CD4-positive, CD25-positive, alpha-beta regulatory T cell (primary cell): ENCODE data around the gene DNMT3L. TPM values are rescaled to one million over a fixed set of nuclear protein-coding genes. Genes with fewer than 3 reads are reported as not detected.
"Not testable (repeated sequence)": the region's sequence is repeated elsewhere in the genome, so short reads cannot be mapped to it uniquely, and the experiment has no call there.

Experiments used
- ATAC-seq, 2 donors: fragments of 150-1000 bp; cut with Tn5 transposase; one replicate each; pipeline ENCODE4 v1.10.0; 2021; ENCODE audit warnings: low read depth in 2 of 2, moderate number of reproducible peaks in 2 of 2, moderate library complexity in 1 of 2
- DNase-seq, 3 donors: peaks; one replicate each; pipeline versions ENCODE4 v3.0.0 to v3.0.0-alpha.2; 2012 to 2022; ENCODE audit warnings: mixed read lengths in 1 of 3
- H3K27ac ChIP-seq: one replicate; pipeline ENCODE4 v1.7.0; 2013; ENCODE audit warnings: mild to moderate bottlenecking, low read length; ENCODE audit not compliant: insufficient read depth, poor library complexity, severe bottlenecking
- H3K27me3 ChIP-seq: one replicate; pipeline ENCODE4 v1.7.0; 2013; ENCODE audit warnings: low read length; ENCODE audit not compliant: control insufficient read depth, insufficient read depth
- H3K36me3 ChIP-seq: one replicate; pipeline ENCODE4 v1.7.0; 2013; ENCODE audit warnings: mild to moderate bottlenecking, low read length, moderate library complexity; ENCODE audit not compliant: control insufficient read depth, insufficient read depth
- H3K4me1 ChIP-seq: 2 replicates; pipeline ENCODE4 v1.7.0; 2013; ENCODE audit warnings: mild to moderate bottlenecking, low read length; ENCODE audit not compliant: insufficient read depth, control insufficient read depth, poor library complexity, severe bottlenecking
- H3K4me3 ChIP-seq: one replicate; pipeline ENCODE4 v1.7.0; 2013; ENCODE audit warnings: low read depth, mild to moderate bottlenecking, low read length, moderate library complexity
- H3K9me3 ChIP-seq, 2 experiments: 1 replicate in 1 of 2; 2 replicates in 1 of 2; pipeline ENCODE4 v1.7.0; 2013; ENCODE audit warnings: low read length in 2 of 2, mild to moderate bottlenecking in 1 of 2, moderate library complexity in 1 of 2; ENCODE audit not compliant: control insufficient read depth in 2 of 2
- H3K27ac Mint-ChIP-seq, 3 donors: one replicate each; pipeline ENCODE4 v1.8.0; 2020 to 2022; ENCODE audit warnings: mild to moderate bottlenecking in 3 of 3, mixed read lengths in 3 of 3, moderate library complexity in 2 of 3
- H3K27me3 Mint-ChIP-seq: one replicate; pipeline ENCODE4 v1.8.0; 2022; ENCODE audit warnings: mild to moderate bottlenecking, mixed read lengths
- H3K36me3 Mint-ChIP-seq: one replicate; pipeline ENCODE4 v1.8.0; 2020; ENCODE audit warnings: mixed read lengths
- H3K4me1 Mint-ChIP-seq, 4 donors: one replicate each; pipeline ENCODE4 v1.8.0; 2020 to 2022; ENCODE audit warnings: mixed read lengths in 4 of 4, mild to moderate bottlenecking in 1 of 4
- H3K4me3 Mint-ChIP-seq, 4 donors: one replicate each; pipeline ENCODE4 v1.8.0; 2020 to 2022; ENCODE audit warnings: mild to moderate bottlenecking in 4 of 4, mixed read lengths in 4 of 4, moderate library complexity in 3 of 4
- H3K9me3 Mint-ChIP-seq, 7 donors: one replicate each; pipeline ENCODE4 v1.8.0; 2020 to 2022; ENCODE audit warnings: mixed read lengths in 7 of 7, mild to moderate bottlenecking in 3 of 7, moderate library complexity in 2 of 7
- polyA plus RNA-seq, 4 donors: library from polyadenylated mRNA; unstranded; fragments of 300-500 nt; fragmentation: Illumina TruSeq; gene quantifications; one replicate each; pipeline ENCODE4 v1.2.3, GENCODE V29; 2021
- total RNA-seq: library from RNA; stranded (reverse); gene quantifications from one replicate; pipeline ENCODE4 v1.2.3, GENCODE V29; 2022

The DNMT3L gene
- total and polyA plus RNA-seq, 5 donors from 2014 or later, result not detected

DNA sequence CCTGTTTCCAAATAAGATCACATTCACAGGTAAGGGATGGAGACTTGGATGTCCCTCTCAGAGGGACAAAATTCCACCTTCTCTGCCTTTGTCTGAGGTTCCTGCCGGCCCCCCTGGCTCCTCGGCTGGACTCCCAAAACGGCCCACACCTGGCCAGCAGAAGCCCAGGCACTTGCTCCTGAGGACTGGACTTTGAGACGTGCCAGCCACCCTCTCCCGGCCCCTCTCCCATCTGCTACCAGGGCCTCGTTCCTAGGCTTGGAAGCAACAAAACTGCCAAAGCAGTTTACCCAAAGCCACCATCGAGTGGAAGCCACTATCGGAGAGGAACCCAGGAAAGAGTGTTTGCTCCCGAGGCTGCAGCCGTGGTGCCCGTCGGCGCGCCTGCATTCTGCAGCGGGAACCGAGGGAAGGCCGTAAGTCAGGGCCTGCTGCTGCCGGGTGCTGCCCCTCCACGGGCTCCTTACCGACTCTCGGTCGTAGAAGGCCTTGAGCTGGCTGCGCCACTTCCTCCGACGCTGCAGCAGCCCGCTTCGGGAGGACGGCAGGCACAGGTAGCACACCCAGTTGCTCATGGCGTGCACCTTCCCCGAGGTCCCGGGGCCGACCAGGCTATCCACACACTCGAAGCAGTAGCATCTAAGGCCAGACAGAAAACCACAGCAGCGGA, 3.5 kb downstream of the DNMT3L start:
- Histone ChIP-seq H3K4me3 (no peak overlapping the region), H3K36me3 (no peaks in the 10 kb centered on the region), H3K9me3 (no peaks in the 10 kb centered on the region), H3K27me3 (no peaks in the 10 kb centered on the region), H3K27ac (no peak overlapping the region), H3K4me1 (no peaks in the 10 kb centered on the region)
- Mint-ChIP-seq H3K9me3 (no peaks in the 10 kb centered on the region), H3K27ac (no peak overlapping the region), H3K4me3 (no peak overlapping the region), H3K4me1 (no peaks in the 10 kb centered on the region), H3K36me3 (no peaks in the 10 kb centered on the region), H3K27me3 (no peaks in the 10 kb centered on the region)
- no peak for DNase-seq
- ATAC-seq, result no peak

DNA sequence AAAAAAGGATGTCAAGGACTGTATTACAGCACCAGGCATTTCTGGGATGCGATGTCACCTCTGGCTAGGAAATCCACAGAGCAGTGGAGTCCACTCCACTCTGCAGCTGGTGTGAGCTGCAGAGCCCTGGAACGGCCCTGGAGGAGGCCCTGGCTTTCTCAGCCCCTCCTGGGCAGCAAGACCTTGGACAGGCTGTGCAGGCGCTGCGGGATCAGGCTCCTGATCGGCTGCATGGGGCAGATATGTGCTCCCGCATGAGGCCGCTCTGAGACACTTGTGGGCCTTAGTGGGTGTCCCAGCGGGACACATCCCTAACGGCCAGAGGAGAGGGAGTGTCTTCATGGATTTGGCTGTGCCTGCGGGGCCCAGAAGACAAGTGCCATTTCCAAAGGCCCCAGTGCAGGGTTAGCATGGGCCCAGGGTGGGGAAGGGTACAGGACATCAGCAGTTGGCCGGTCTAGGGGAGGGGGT, 6.2 kb downstream of the DNMT3L start:
- Histone ChIP-seq H3K4me3 (no peak overlapping the region), H3K27me3 (no peaks in the 10 kb centered on the region), H3K36me3 (no peaks in the 10 kb centered on the region), H3K9me3 (no peaks in the 10 kb centered on the region), H3K27ac (no peak overlapping the region), H3K4me1 (no peaks in the 10 kb centered on the region)
- no peak for ATAC-seq
- Mint-ChIP-seq H3K36me3 (no peaks in the 10 kb centered on the region), H3K27me3 (no peaks in the 10 kb centered on the region), H3K4me3 (no peak overlapping the region), H3K27ac (no peak overlapping the region), H3K9me3 (no peaks in the 10 kb centered on the region), H3K4me1 (no peaks in the 10 kb centered on the region)
- no peak for DNase-seq

DNA sequence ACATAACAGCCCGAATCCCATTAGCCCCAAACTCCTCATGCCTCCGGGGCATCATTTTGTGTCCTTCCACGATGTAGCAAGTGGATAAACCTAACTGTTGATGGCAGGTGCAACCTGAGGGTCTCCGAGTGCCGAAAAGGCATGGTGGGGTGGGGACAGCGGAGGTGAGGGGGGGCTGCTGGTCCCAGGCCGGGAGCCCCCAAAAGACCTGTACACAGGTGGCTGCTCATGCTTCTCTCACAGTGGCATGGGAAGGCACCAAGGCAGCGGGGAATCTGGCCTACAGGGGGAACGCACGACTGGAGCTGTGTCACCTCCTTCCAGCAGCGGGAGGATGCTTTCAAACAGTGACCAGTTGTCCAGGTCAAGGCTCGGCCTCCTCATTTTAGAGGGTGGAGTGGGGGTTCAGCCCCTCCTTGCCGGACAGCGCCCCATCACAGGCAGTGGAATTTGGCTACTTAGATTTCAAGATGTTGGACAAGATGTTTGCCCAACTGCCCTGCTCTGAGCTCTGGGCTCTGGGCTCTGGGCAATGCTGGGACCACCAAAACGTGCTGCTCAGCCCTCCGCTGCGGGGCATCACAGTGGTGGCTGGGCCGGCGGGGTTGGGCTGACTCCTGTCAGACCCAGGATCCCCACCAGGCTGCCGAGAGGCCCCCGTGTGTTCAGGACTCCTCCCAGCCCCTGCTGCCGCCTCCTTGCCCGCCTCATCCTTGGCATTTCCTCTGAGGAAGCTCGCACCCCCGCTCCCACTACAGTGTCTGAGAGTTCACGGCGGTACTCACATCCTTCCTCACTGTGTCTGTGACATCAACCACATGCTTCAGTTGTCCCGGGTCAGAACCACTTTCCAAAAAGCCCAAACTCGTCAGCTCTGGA, 7.6 kb downstream of the DNMT3L start:
- ATAC-seq, result no peak
- DNase-seq, result no peak
- Mint-ChIP-seq H3K27ac (peak overlapping the region in 1 of 3 donors; percentile 46), H3K36me3 (no peaks in the 10 kb centered on the region), H3K4me1 (no peaks in the 10 kb centered on the region), H3K9me3 (no peaks in the 10 kb centered on the region), H3K4me3 (no peak overlapping the region), H3K27me3 (no peaks in the 10 kb centered on the region)
- H3K27ac ChIP-seq, result no peak overlapping the region
- H3K9me3 ChIP-seq, result no peaks in the 10 kb centered on the region
- no peaks in the 10 kb centered on the region for H3K4me1 ChIP-seq
- no peak overlapping the region for H3K4me3 ChIP-seq
- H3K36me3 ChIP-seq, result no peaks in the 10 kb centered on the region
- H3K27me3 ChIP-seq, result no peaks in the 10 kb centered on the region

DNA sequence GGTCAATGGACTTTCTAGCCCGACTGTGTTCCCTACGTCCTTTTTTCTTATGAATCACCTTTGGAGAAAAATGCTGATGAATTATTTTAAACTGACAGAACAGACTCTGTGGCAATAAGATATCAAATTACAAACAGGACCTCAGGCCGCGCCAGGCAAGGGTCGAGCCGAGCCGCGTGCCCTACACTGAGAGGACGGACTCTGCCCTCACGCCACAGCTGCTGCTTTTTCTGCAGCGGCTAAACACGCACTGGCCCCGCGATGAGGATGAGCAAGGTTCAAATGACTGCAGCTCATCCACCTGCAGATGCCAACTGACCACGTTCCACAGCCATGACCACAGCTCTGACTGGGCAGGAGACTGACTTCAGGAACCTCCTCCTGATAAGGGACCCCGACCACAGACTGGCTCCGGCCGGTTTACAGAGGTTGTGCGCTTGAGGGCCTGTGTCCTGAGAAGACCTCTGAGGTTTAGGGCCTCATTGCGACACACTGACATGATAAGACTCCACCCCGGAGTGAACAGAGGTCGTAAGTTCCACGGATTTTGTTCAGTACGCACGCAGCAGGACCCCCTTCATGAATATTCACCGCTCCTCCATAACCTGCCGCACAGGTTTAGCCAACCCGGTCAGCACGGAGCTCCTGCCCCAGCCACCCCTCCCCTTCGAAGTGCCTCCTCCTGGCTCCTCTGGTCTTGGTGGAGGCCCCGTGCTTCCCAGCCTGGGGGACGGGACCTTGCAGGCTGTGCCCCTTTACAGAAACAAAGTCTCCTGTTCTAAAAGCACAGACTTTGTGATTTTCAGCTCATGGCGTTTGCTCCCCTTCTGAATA, 12.3 kb downstream of the DNMT3L start:
- not testable (repeated sequence) for H3K9me3 Mint-ChIP-seq, ATAC-seq, H3K27ac ChIP-seq, H3K36me3 Mint-ChIP-seq, DNase-seq, H3K9me3 ChIP-seq, H3K36me3 ChIP-seq, H3K4me3 Mint-ChIP-seq, H3K4me1 ChIP-seq, H3K4me1 Mint-ChIP-seq, H3K27me3 ChIP-seq, H3K27ac Mint-ChIP-seq, H3K4me3 ChIP-seq, H3K27me3 Mint-ChIP-seq

DNA sequence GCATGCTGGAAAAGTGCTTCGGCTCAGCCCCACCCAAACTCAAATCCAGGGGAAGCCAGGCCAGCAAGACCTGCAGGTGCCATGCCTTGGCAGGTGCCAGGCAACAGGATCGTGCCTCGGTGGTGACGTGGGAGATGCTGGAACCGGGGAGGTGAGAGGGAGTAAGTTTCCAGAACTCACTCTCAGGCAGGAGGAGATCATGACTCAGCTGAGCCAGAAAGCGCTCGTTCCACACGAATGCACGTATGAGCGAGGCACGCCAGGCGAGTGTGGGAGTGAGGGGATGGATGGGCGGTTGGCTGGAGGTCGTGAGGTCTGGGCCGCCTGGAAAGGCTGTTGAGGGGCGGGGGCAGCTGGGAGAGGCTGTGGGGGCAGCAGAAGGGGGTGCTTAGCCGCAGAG, 13.8 kb downstream of the DNMT3L start:
- DNase-seq, H3K9me3 Mint-ChIP-seq, H3K4me1 ChIP-seq, H3K27me3 Mint-ChIP-seq, H3K27ac Mint-ChIP-seq, H3K36me3 ChIP-seq, H3K27me3 ChIP-seq, H3K9me3 ChIP-seq, H3K4me3 ChIP-seq, H3K4me3 Mint-ChIP-seq, ATAC-seq, H3K4me1 Mint-ChIP-seq, H3K27ac ChIP-seq, H3K36me3 Mint-ChIP-seq: not testable (repeated sequence)

DNA sequence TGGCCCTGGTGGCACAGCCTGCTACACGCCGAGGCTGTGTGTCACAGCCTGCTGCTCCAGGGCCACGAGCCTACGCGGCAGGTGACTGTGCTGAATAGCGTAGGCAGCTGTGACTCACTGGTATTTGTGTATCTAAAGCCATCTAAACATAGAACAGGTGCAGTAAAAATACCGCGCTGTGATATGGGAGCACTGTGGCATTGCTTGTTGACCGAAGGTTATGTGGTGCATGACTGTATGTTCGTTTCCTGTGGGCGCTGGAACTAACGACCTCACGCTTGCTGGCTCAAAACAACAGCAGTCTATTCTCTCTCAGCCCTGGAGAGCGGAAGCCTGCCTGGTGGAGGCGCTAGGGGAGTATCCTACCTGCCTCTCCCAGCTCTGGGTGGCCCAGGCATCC, 17.7 kb downstream of the DNMT3L start:
- not testable (repeated sequence) for H3K27ac ChIP-seq, H3K4me3 Mint-ChIP-seq, H3K36me3 Mint-ChIP-seq, DNase-seq, H3K36me3 ChIP-seq, H3K27ac Mint-ChIP-seq, H3K9me3 ChIP-seq, H3K4me1 Mint-ChIP-seq, H3K4me3 ChIP-seq, H3K9me3 Mint-ChIP-seq, H3K4me1 ChIP-seq, H3K27me3 ChIP-seq, H3K27me3 Mint-ChIP-seq
- ATAC-seq, result peak; percentile 83 to 85

DNA sequence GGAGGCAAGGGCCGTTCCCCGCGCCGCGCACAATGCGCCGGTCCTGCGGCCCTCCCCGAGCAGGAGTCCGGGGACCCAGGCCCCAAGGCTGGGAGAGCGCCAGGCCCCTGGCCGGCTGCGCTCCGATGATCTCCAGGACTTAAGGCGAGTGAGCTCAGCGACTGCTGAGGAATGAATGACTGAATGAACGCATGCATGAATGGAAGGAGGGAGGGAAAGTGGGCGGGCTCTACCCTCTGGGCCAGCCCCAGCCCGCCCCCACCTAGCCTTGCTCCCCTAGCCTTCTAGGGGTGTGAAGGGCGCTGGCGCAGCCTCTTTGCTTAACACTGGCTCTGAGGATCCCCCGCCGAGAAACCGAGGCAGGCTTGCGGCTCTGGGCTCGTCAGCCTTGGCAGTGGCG, 20.4 kb downstream of the DNMT3L start:
- not testable (repeated sequence) for H3K4me1 Mint-ChIP-seq, H3K27ac Mint-ChIP-seq, H3K4me3 ChIP-seq, H3K27me3 Mint-ChIP-seq, H3K9me3 ChIP-seq, H3K27ac ChIP-seq, DNase-seq, H3K9me3 Mint-ChIP-seq, H3K36me3 ChIP-seq, H3K4me3 Mint-ChIP-seq, H3K27me3 ChIP-seq, H3K36me3 Mint-ChIP-seq, H3K4me1 ChIP-seq
- peak; percentile 38 to 41 for ATAC-seq
